Sigmoid colon (tissue), 3 donors: ENCODE measurements around the gene FHOD3.

Experiments used
- CTCF ChIP-seq, 4 experiments: fragments of 450-650 bp in 3 of 4; fragments of 200-600 bp in 1 of 4; IDR thresholded peaks; one replicate each; pipeline ENCODE4 v1.5.1; 2016 to 2019; ENCODE audit warnings: antibody characterized with exemption in 4 of 4, mild to moderate bottlenecking in 3 of 4, moderate library complexity in 2 of 4
- POLR2A ChIP-seq, 2 donors: fragments of 450-650 bp; IDR thresholded peaks; one replicate each; pipeline ENCODE4 v1.6.1; 2016; ENCODE audit warnings: antibody characterized with exemption in 2 of 2, mild to moderate bottlenecking in 2 of 2, moderate library complexity in 2 of 2

GRCh38 chr18:36649205-36649604 is 351.7 kb downstream of the FHOD3 start:
- TF ChIP-seq POLR2A (IDR thresholded peaks at IDR 0.05) (no peak), CTCF (IDR thresholded peaks at IDR 0.05) (no peak)
